ENCODE results near the gene PROSER1. TPM values are rescaled to one million over a fixed set of nuclear protein-coding genes. Genes with fewer than 3 reads are reported as not detected.

PROSER1 gene
- total and polyA plus RNA-seq, 9 of the 15 experiments (the other 6 are each of a cell fraction or from before 2014, with no cell fraction given): 9.2 to 36.2 (median 10.4) TPM

- TF ChIP-seq, protein P1, sequence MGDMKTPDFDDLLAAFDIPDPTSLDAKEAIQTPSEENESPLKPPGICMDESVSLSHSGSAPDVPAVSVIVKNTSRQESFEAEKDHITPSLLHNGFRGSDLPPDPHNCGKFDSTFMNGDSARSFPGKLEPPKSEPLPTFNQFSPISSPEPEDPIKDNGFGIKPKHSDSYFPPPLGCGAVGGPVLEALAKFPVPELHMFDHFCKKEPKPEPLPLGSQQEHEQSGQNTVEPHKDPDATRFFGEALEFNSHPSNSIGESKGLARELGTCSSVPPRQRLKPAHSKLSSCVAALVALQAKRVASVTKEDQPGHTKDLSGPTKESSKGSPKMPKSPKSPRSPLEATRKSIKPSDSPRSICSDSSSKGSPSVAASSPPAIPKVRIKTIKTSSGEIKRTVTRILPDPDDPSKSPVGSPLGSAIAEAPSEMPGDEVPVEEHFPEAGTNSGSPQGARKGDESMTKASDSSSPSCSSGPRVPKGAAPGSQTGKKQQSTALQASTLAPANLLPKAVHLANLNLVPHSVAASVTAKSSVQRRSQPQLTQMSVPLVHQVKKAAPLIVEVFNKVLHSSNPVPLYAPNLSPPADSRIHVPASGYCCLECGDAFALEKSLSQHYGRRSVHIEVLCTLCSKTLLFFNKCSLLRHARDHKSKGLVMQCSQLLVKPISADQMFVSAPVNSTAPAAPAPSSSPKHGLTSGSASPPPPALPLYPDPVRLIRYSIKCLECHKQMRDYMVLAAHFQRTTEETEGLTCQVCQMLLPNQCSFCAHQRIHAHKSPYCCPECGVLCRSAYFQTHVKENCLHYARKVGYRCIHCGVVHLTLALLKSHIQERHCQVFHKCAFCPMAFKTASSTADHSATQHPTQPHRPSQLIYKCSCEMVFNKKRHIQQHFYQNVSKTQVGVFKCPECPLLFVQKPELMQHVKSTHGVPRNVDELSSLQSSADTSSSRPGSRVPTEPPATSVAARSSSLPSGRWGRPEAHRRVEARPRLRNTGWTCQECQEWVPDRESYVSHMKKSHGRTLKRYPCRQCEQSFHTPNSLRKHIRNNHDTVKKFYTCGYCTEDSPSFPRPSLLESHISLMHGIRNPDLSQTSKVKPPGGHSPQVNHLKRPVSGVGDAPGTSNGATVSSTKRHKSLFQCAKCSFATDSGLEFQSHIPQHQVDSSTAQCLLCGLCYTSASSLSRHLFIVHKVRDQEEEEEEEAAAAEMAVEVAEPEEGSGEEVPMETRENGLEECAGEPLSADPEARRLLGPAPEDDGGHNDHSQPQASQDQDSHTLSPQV (IDR thresholded peaks at IDR 0.05): peak; percentile 27; the same call in 1 of the 2 replicates
Observed at GRCh38 chr13:39086251-39086945, 48.5 kb upstream of the PROSER1 start (continued).

DNA sequence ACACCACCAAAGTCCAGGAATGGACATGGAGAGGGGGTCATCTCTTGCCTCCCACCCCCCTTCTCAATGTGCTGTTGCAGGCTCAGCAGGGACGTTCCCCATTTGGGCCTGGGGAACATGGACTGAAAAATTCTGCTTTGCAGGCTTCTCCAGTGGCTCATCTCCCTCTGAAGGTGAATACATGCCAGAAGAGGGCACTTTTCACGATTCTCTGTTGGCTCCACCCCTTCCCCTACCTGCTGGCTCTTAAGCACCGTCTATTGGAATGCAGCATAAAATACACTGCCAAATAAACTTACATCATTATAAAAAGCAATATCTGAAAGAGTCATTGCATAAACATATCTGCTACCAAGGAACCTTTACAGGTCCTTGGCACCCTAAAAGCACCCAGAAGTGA lies 36.1 kb upstream of the PROSER1 start:
- WGBS (ENCODE audit: insufficient coverage, low coverage, missing lambda C conversion rate): 4% methylated on average over 3 of the region's 3 CpGs
- in situ Hi-C loops (cut with MboI): no loop called here

More for the DNA sequence above, 36.1 kb upstream of the PROSER1 start:
- Histone ChIP-seq H3K9ac (ENCODE audit: insufficient read depth in 1 of 2, low read depth in 2 of 2, low read length in 2 of 2) (no peak overlapping the region), H3K9me1 (ENCODE audit: control insufficient read depth, insufficient read depth, low read length) (no peaks in the 10 kb centered on the region), H3K27ac (ENCODE audit: extremely low read depth, low read depth, low read length) (no peak overlapping the region), H3K27me3 (ENCODE audit: control insufficient read depth in 2 of 2, insufficient read depth in 2 of 2, low read length in 2 of 2) (no peaks in the 10 kb centered on the region), H4K20me1 (replicated peaks; ENCODE audit: control insufficient read depth, insufficient read depth, low read length) (no peaks in the 10 kb centered on the region), H3K9me3 (replicated peaks; ENCODE audit: control insufficient read depth, insufficient read depth, low read depth, low read length) (no peaks in the 10 kb centered on the region), H3K79me2 (ENCODE audit: control insufficient read depth, insufficient read depth, low read length) (no peaks in the 10 kb centered on the region), H3K4me1 (replicated peaks in 1 of 2; ENCODE audit: control insufficient read depth in 2 of 2, insufficient read depth in 2 of 2, low read length in 2 of 2) (no peaks in the 10 kb centered on the region), H3K4me3 (no peak overlapping the region), H3K4me2 (ENCODE audit: insufficient read depth, low read length) (no peak overlapping the region), H3K36me3 (ENCODE audit: control insufficient read depth, insufficient read depth, low read length) (no peaks in the 10 kb centered on the region), H2AFZ (ENCODE audit: low read depth, low read length) (no peak overlapping the region)
- DNase-seq (ENCODE audit: extremely low read depth in 1 of 4, low spot score in 3 of 4) (no peak), FAIRE-seq (no peak), ATAC-seq (no peak)
- intact Hi-C loops (cut with micrococcal nuclease): no loop called here
- no peak for TF ChIP-seq ZNF431 (CRISPR knock-in tag; IDR thresholded peaks at IDR 0.05)
- no peak for TF ChIP-seq FOXA1 (IDR thresholded peaks at IDR 0.05; ENCODE audit: borderline replicate concordance)
- no peak for TF ChIP-seq TBP (optimal IDR thresholded peaks at IDR 0.05; ENCODE audit: low read depth, low read length)
- POLR2A ChIA-PET: no interaction called here
- BruUV-seq (replicated peaks): no TSS peak
- CTCF ChIA-PET (ENCODE audit: low intra/inter-chr PET ratio): no interaction called here
